ENCODE results near the gene SESTD1. TPM values are rescaled to one million over a fixed set of nuclear protein-coding genes. Genes with fewer than 3 reads are reported as not detected.
"Not testable (repeated sequence)": the region's sequence is repeated elsewhere in the genome, so short reads cannot be mapped to it uniquely, and the experiment has no call there.

Gene SESTD1
- total RNA-seq, 1 donor from 2014 or later: 12.7 TPM

DNA sequence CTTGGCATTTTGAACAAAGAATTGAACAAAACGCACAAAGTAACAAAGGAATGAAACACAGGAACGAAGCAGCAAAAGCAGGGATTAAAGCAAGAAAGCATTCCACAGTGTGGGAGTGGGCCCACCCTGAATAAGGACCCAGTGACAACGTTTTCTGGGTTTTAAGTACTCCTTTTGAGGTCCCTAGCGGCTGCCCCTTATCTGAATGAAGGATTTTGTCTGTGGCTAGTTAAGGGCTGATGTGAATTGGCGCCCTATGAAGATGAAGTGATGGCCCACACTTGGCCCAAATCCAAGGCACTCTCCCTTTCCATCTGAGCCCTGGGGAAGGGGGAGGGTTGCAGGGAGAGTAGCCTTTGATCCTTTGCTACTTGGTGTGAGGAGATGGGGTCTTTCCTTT lies 206.9 kb downstream of the SESTD1 start:
- intact Hi-C loops (cut with micrococcal nuclease): no loop called here

DNA sequence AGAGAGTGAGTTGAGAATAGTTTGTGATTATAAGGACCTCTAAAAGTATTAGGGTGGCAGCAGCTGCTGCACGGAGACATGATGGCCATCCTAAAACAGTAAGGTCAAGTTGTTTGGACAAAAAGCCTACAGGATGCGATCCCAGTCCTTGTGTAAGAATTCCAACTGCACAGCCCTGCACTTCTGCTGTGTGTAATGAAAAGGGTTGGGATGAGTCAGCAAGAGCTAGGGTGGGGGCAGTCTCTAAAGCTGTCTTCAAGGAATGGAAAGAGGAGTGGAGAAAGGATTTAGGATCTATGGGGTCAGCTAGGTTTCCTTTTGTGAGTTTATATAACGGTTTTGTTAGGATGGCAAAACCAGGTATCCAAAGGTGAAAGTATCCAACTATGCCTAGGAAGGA lies 211.1 kb downstream of the SESTD1 start:
- intact Hi-C loops (cut with micrococcal nuclease): not testable (repeated sequence)

Other genes with a start within 250 kb of the SESTD1 start
- 7.5 and 8.7 TPM in 2 replicates for gene CCDC141, start 214.7 kb downstream of the SESTD1 start, total RNA-seq